Measurements from ENCODE around the gene C1QTNF5.

The C1QTNF5 gene

DNA sequence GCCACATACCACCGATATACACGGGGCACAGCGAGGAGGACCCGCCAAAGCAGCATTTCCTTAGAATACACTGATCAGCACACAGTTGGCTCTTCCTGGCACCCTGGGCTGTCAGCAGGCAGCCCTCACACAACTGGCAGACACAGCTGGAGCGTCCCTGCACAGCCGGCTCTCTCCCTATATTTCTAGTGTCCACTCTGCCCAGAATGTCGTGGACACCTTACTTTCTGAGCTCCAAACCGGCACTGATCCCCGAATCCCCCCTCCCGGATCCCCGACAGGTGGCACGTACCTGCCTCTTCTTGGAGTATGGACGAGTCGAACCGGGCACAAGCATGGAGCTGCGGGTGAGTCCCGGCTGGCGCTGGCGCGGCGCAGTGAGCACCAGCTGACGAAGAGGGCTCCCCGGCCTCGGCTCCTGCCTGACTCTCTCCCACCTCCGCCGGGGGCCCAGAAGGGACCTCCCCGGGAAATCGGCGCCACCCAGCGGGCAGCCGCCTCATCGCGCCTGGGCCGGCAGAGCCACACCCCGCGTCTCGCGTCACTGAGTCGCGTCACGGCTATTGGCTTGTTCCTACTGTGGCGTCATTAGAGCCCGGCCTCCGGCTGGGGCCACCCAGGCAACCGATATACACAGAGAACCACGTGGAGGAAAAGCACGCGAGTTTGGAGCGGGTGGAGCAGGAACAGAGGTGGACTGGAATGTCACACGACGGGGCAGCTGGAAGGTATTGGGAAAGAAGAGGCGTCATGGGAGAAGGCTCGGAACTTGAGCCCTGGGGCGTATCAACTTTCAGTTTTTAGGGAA is 40.7 kb upstream of the C1QTNF5 start, which contains the start of gene USP2:
Gene USP2 (minus strand): TSS at position 510 of the 808 bp plus-strand sequence. CDS start 8,210 bp downstream, outside the sequence.
- POLR2A ChIA-PET, result interaction anchor here (0.9 to 1.4 kb wide), 4 partner anchors 14 to 93 kb away, joined by 3 to 4 read pairs (median 4); no protein-coding TSS in a partner anchor
- CTCF ChIA-PET, result interaction anchor here (0.6 to 4.2 kb wide), 18 partner anchors 8 to 632 kb away, joined by 3 to 20 read pairs (median 4); no protein-coding TSS in a partner anchor
- peak; percentile 96 for DNase-seq (ENCODE audit: extremely low spot score)
- TF ChIP-seq ELF4 (IDR thresholded peaks at IDR 0.05) (no peak), L3MBTL2 (conservative IDR thresholded peaks at IDR 0.05) (peak; percentile 97), SUZ12 (IDR thresholded peaks at IDR 0.05) (no peak)

DNA sequence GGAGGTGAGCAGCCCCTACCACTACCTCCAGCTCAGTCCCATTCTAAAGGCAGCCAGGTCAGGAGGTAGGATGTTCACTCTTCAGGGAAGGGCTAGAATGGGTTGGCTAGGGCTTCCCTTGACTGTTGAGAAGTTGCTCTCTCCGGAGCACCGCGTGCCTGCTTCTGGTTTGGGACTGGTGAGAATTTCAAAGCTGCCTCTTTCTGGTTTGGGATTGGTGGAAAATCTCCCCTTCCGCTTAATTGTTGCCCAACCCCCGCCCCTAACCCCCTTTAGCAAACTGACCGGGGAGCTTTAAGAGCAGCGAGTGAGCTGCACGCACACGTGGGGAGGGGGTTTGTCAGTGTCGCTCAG is 40.1 kb upstream of the C1QTNF5 start:
- TF ChIP-seq FOXK2 (IDR thresholded peaks at IDR 0.05), result no peak
- TF ChIP-seq L3MBTL2 (conservative IDR thresholded peaks at IDR 0.05), result peak; percentile 31; the same call in 1 of the 2 replicates
- no peak for TF ChIP-seq SP1 (IDR thresholded peaks at IDR 0.05)
- no peak for TF ChIP-seq ELF4 (IDR thresholded peaks at IDR 0.05)
- CTCF ChIA-PET, result interaction anchor here (0.6 to 4.2 kb wide), 18 partner anchors 9 to 632 kb away, joined by 3 to 20 read pairs (median 4); no protein-coding TSS in a partner anchor
- no peak for DNase-seq (ENCODE audit: extremely low spot score)
- POLR2A ChIA-PET, result interaction anchor here (0.9 to 1.4 kb wide), 4 partner anchors 14 to 94 kb away, joined by 3 to 4 read pairs (median 4); no protein-coding TSS in a partner anchor

DNA sequence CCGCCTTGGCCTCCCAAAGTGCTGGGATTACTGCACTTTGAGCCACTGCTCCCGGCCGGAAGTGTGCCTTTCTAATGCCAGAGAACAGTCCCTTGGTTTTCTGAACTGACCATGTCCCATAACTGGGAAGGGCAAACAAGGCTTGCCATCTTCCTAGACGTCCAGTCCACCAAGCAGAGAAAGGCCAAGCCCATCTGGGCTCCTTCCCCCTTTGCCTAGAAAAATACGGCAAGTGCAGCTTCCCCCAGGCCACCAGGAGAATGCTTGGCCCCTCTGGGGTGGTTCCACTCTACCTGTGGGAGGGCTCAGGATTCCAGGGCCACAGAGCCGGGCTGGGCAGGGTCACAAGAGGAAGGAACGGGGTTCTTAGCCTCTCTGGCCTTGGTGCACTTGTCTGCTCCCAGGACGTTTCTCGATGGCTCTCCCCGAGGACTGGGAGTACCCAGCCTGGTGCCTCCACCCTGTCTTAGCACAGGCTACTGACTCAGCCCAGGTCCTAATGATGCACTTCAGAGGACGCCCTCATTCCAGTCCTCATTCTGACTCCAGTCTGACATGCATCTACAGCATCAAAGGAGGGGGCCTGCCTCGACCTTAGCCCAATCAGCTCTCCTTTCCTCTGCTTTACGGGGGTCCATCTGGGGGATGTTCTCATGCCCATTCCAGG is 39.6 kb upstream of the C1QTNF5 start:
- ChIA-PET POLR2A (interaction anchor here (1.3 to 1.4 kb wide), 2 partner anchors 19 to 95 kb away, joined by 4 read pairs; no protein-coding TSS in a partner anchor), CTCF (interaction anchor here (0.6 to 4.2 kb wide), 11 partner anchors 9 to 633 kb away, joined by 3 to 20 read pairs (median 4); no protein-coding TSS in a partner anchor)
- no peak for DNase-seq (ENCODE audit: extremely low spot score)
- TF ChIP-seq ELF4 (IDR thresholded peaks at IDR 0.05), result no peak

GRCh38 chr11:119378851-119379465 is 38.3 kb upstream of the C1QTNF5 start:
- no peak for DNase-seq (ENCODE audit: extremely low spot score)
- CTCF ChIA-PET, result interaction anchor here (0.6 to 4.2 kb wide), 6 partner anchors 13 to 173 kb away, joined by 3 to 20 read pairs (median 4); partner anchors contain the start of gene CBL
- TF ChIP-seq, protein P1, sequence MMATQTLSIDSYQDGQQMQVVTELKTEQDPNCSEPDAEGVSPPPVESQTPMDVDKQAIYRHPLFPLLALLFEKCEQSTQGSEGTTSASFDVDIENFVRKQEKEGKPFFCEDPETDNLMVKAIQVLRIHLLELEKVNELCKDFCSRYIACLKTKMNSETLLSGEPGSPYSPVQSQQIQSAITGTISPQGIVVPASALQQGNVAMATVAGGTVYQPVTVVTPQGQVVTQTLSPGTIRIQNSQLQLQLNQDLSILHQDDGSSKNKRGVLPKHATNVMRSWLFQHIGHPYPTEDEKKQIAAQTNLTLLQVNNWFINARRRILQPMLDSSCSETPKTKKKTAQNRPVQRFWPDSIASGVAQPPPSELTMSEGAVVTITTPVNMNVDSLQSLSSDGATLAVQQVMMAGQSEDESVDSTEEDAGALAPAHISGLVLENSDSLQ (IDR thresholded peaks at IDR 0.05), result no peak
- no peak for TF ChIP-seq ZNF384 (IDR thresholded peaks at IDR 0.05)
- TF ChIP-seq FOXM1 (IDR thresholded peaks at IDR 0.05; ENCODE audit: borderline replicate concordance), result no peak
- no peak for TF ChIP-seq FOXA1 (IDR thresholded peaks at IDR 0.05)
- TF ChIP-seq SP1 (IDR thresholded peaks at IDR 0.05), result no peak
- TF ChIP-seq TARDBP (IDR thresholded peaks at IDR 0.05), result no peak
- no peak for TF ChIP-seq LEF1 (IDR thresholded peaks at IDR 0.05; ENCODE audit: borderline replicate concordance)
- no peak for TF ChIP-seq HDGF (IDR thresholded peaks at IDR 0.05; ENCODE audit: borderline replicate concordance)
- no peak for TF ChIP-seq ELF4 (IDR thresholded peaks at IDR 0.05)
- no peak for TF ChIP-seq CTBP1 (IDR thresholded peaks at IDR 0.05; ENCODE audit: borderline replicate concordance)
- no peak for TF ChIP-seq L3MBTL2 (conservative IDR thresholded peaks at IDR 0.05)
- TF ChIP-seq ARNT (IDR thresholded peaks at IDR 0.05), result no peak
- TF ChIP-seq SUZ12 (IDR thresholded peaks at IDR 0.05), result no peak
- POLR2A ChIA-PET, result interaction anchor here (0.8 kb wide), 1 partner anchor 11 kb away, joined by 3 read pairs; no protein-coding TSS in a partner anchor

- no peak for DNase-seq (ENCODE audit: extremely low spot score)
- TF ChIP-seq TARDBP (IDR thresholded peaks at IDR 0.05), result no peak
- no peak for TF ChIP-seq BHLHE40 (IDR thresholded peaks at IDR 0.05; ENCODE audit: borderline replicate concordance)
- no peak for TF ChIP-seq FOXK2 (IDR thresholded peaks at IDR 0.05)
- no peak for TF ChIP-seq HDGF (IDR thresholded peaks at IDR 0.05; ENCODE audit: borderline replicate concordance)
- TF ChIP-seq FOXM1 (IDR thresholded peaks at IDR 0.05; ENCODE audit: borderline replicate concordance), result no peak
- TF ChIP-seq NFRKB (IDR thresholded peaks at IDR 0.05), result no peak
- TF ChIP-seq, protein P1 (IDR thresholded peaks at IDR 0.05), result no peak
- TF ChIP-seq SUZ12 (IDR thresholded peaks at IDR 0.05), result no peak
- CTCF ChIA-PET, result interaction anchor here (1.4 to 4.2 kb wide), 2 partner anchors 38 to 40 kb away, joined by 5 to 20 read pairs; no protein-coding TSS in a partner anchor
- POLR2A ChIA-PET, result no interaction called here
Measured at GRCh38 chr11:119377961-119378667, 37.4 kb upstream of the C1QTNF5 start.

- ChIA-PET CTCF (interaction anchor here (0.6 to 2.0 kb wide), 5 partner anchors 37 to 140 kb away, joined by 3 to 7 read pairs (median 3); no protein-coding TSS in a partner anchor), POLR2A (no interaction called here)
- TF ChIP-seq ZNF384 (IDR thresholded peaks at IDR 0.05), result no peak
- TF ChIP-seq TARDBP (IDR thresholded peaks at IDR 0.05), result no peak
- TF ChIP-seq LEF1 (IDR thresholded peaks at IDR 0.05; ENCODE audit: borderline replicate concordance), result no peak
- TF ChIP-seq L3MBTL2 (conservative IDR thresholded peaks at IDR 0.05), result no peak
- no peak for TF ChIP-seq ARNT (IDR thresholded peaks at IDR 0.05)
- no peak for TF ChIP-seq BHLHE40 (IDR thresholded peaks at IDR 0.05; ENCODE audit: borderline replicate concordance)
- TF ChIP-seq NFRKB (IDR thresholded peaks at IDR 0.05), result no peak
- TF ChIP-seq HDGF (IDR thresholded peaks at IDR 0.05; ENCODE audit: borderline replicate concordance), result no peak
- no peak for DNase-seq (ENCODE audit: extremely low spot score)
Measured at GRCh38 chr11:119377112-119377901, 36.6 kb upstream of the C1QTNF5 start.

All from HEK293T (cell line).